ENCODE measurements around the gene CIDEA. TPM values are rescaled to one million over a fixed set of nuclear protein-coding genes. Genes with fewer than 3 reads are reported as not detected.

CIDEA gene
- total RNA-seq, 2 donors from 2014 or later, result not detected

GRCh38 chr18:12278215-12278671 lies 24.1 kb downstream of the CIDEA start:
- no peaks in the 10 kb centered on the region for H3K9me3 ChIP-seq (ENCODE audit: control insufficient read depth, low read length)

GRCh38 chr18:12278741-12279682 lies 24.9 kb downstream of the CIDEA start:
- H3K4me1 ChIP-seq (ENCODE audit: control insufficient read depth, insufficient read depth, low read length), result peaks cover 15% of the 10 kb centered on the region
- peaks cover 24% of the 10 kb centered on the region for H3K4me1 Mint-ChIP-seq
- no peaks in the 10 kb centered on the region for H3K36me3 Mint-ChIP-seq (ENCODE audit: low read depth)
- H3K27ac Mint-ChIP-seq, result peak overlapping the region; percentile 94
- TF ChIP-seq, protein P1, sequence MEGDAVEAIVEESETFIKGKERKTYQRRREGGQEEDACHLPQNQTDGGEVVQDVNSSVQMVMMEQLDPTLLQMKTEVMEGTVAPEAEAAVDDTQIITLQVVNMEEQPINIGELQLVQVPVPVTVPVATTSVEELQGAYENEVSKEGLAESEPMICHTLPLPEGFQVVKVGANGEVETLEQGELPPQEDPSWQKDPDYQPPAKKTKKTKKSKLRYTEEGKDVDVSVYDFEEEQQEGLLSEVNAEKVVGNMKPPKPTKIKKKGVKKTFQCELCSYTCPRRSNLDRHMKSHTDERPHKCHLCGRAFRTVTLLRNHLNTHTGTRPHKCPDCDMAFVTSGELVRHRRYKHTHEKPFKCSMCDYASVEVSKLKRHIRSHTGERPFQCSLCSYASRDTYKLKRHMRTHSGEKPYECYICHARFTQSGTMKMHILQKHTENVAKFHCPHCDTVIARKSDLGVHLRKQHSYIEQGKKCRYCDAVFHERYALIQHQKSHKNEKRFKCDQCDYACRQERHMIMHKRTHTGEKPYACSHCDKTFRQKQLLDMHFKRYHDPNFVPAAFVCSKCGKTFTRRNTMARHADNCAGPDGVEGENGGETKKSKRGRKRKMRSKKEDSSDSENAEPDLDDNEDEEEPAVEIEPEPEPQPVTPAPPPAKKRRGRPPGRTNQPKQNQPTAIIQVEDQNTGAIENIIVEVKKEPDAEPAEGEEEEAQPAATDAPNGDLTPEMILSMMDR (conservative IDR thresholded peaks at IDR 0.05), result peak; percentile 32
- peak overlapping the region; percentile 92 for H3K27ac ChIP-seq (ENCODE audit: low read depth, low read length)
- H3K9me3 Mint-ChIP-seq, result no peaks in the 10 kb centered on the region
- DNase-seq, result peak; percentile 94
- no peak overlapping the region for H3K4me3 Mint-ChIP-seq
- no peaks in the 10 kb centered on the region for H3K27me3 ChIP-seq (ENCODE audit: control insufficient read depth, insufficient read depth, low read length, poor library complexity, severe bottlenecking)
- H3K4me3 ChIP-seq (ENCODE audit: low read length), result no peak overlapping the region
- 34 to 51% methylated on average over 17 to 30 of the region's 30 CpGs for WGBS, 2 experiments (ENCODE audit: insufficient coverage in 1 of 2, insufficient read length in 1 of 2)
- peaks cover 7% of the 10 kb centered on the region for H3K27me3 Mint-ChIP-seq (ENCODE audit: insufficient read depth)
- no peaks in the 10 kb centered on the region for H3K9me3 ChIP-seq (ENCODE audit: control insufficient read depth, low read length)
- no peaks in the 10 kb centered on the region for H3K36me3 ChIP-seq (ENCODE audit: control insufficient read depth, insufficient read depth, low read length)
- no peak overlapping the region for H3K9ac ChIP-seq (ENCODE audit: extremely low read depth, low read length, poor library complexity, severe bottlenecking)

More at GRCh38 chr18:12278215-12278671, 24.1 kb downstream of the CIDEA start:
- Mint-ChIP-seq H3K27ac (no peak overlapping the region), H3K9me3 (no peaks in the 10 kb centered on the region), H3K4me1 (peaks cover 21% of the 10 kb centered on the region), H3K27me3 (ENCODE audit: insufficient read depth) (peaks cover 6% of the 10 kb centered on the region), H3K4me3 (no peak overlapping the region), H3K36me3 (ENCODE audit: low read depth) (no peaks in the 10 kb centered on the region)
- Histone ChIP-seq H3K4me1 (ENCODE audit: control insufficient read depth, insufficient read depth, low read length) (peaks cover 15% of the 10 kb centered on the region), H3K27ac (ENCODE audit: low read depth, low read length) (peak overlapping the region; percentile 92), H3K27me3 (ENCODE audit: control insufficient read depth, insufficient read depth, low read length, poor library complexity, severe bottlenecking) (no peaks in the 10 kb centered on the region), H3K9ac (ENCODE audit: extremely low read depth, low read length, poor library complexity, severe bottlenecking) (no peak overlapping the region), H3K36me3 (ENCODE audit: control insufficient read depth, insufficient read depth, low read length) (no peaks in the 10 kb centered on the region), H3K4me3 (ENCODE audit: low read length) (no peak overlapping the region)
- TF ChIP-seq, protein P1 (conservative IDR thresholded peaks at IDR 0.05), result peak; percentile 58
- peak; percentile 80 for DNase-seq
- WGBS, 2 experiments (ENCODE audit: insufficient coverage in 1 of 2, insufficient read length in 1 of 2), result 64 to 85% methylated on average over 5 to 7 of the region's 7 CpGs

- Mint-ChIP-seq H3K36me3 (ENCODE audit: low read depth) (no peaks in the 10 kb centered on the region), H3K4me3 (no peak overlapping the region), H3K27ac (peak overlapping the region; percentile 94), H3K27me3 (ENCODE audit: insufficient read depth) (peaks cover 15% of the 10 kb centered on the region), H3K4me1 (peaks cover 29% of the 10 kb centered on the region), H3K9me3 (no peaks in the 10 kb centered on the region)
- no peaks in the 10 kb centered on the region for H3K27me3 ChIP-seq (ENCODE audit: control insufficient read depth, insufficient read depth, low read length, poor library complexity, severe bottlenecking)
- WGBS, 2 experiments (ENCODE audit: insufficient coverage in 1 of 2, insufficient read length in 1 of 2), result 89 to 95% methylated on average over 12 to 16 of the region's 16 CpGs
- H3K4me3 ChIP-seq (ENCODE audit: low read length), result no peak overlapping the region
- TF ChIP-seq, protein P1 (conservative IDR thresholded peaks at IDR 0.05), result no peak
- DNase-seq, result no peak
- H3K9ac ChIP-seq (ENCODE audit: extremely low read depth, low read length, poor library complexity, severe bottlenecking), result no peak overlapping the region
- peaks cover 15% of the 10 kb centered on the region for H3K4me1 ChIP-seq (ENCODE audit: control insufficient read depth, insufficient read depth, low read length)
- H3K9me3 ChIP-seq (ENCODE audit: control insufficient read depth, low read length), result no peaks in the 10 kb centered on the region
- no peaks in the 10 kb centered on the region for H3K36me3 ChIP-seq (ENCODE audit: control insufficient read depth, insufficient read depth, low read length)
- H3K27ac ChIP-seq (ENCODE audit: low read depth, low read length), result peak overlapping the region; percentile 92
These were observed 25.8 kb downstream of the CIDEA start for GRCh38 chr18:12279781-12280531.

All from endodermal cell (in vitro differentiated cells).